Uterus (tissue), 2 donors: ENCODE results near the gene MMEL1.

Experiments
- CTCF ChIP-seq, 4 experiments: fragments of 200-600 bp in 2 of 4; fragments of 450-650 bp in 2 of 4; sonication (generic) in 2 of 4; IDR thresholded peaks; one replicate each; pipeline ENCODE4 v1.5.1; 2016 to 2019; ENCODE audit warnings: antibody characterized with exemption in 4 of 4, mild to moderate bottlenecking in 2 of 4, moderate library complexity in 1 of 4
- POLR2A ChIP-seq, 2 donors: fragments of 450-650 bp; IDR thresholded peaks; one replicate each; pipeline ENCODE4 v1.6.1; 2016; ENCODE audit warnings: antibody characterized with exemption in 2 of 2, mild to moderate bottlenecking in 1 of 2, moderate library complexity in 1 of 2

- no peak for TF ChIP-seq CTCF (IDR thresholded peaks at IDR 0.05)
- TF ChIP-seq POLR2A (IDR thresholded peaks at IDR 0.05), result no peak
These were observed 14.0 kb upstream of the MMEL1 start for GRCh38 chr1:2646837-2647236.
